ENCODE results near the gene LRRC74A. TPM values are rescaled to one million over a fixed set of nuclear protein-coding genes. Genes with fewer than 3 reads are reported as not detected.

The LRRC74A gene
- total RNA-seq, 4 donors from 2014 or later: not detected

DNA sequence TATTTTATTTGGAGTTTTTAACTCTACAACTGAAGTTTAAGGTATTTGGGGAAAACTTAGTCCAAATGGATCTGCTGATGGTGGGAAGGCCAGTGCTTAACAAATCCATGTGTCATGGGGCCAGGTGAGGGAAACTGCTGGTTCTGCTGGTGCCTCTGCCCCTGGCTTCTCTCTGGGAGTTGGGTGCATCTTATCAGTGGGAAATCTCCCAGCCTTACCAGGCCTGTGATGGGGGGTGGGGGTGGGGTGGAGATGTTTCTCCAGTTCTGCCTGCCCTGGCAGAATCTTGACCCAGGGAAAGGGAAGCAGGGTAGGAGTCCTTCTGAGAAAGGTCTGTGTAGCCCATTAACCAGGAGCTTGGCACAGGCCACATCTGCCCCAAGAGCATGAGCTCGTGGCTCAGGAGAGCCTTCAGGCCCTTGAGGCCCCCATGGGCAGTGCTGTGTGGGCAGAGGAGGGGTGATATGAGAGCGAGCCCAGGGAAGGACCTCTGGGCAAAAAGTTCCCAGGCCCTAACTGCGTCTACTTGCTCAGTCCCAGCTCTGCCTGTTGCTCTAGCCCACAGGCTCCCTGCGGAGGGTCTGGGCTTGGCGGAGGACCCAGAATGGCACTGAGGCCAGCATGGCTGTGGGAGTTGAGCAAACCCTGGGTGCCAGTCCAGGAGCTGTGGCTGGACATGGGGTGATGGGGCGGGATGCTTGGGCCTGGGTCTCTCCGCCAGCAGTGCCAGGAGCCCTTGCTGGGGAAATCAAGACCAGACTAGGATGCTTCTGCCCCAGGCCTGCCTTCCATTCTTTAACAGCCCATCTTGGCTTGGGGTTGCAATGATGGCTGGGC lies 46.8 kb upstream of the LRRC74A start:
- H3K27me3 ChIP-seq: no peaks in the 10 kb centered on the region
- H3K4me3 ChIP-seq: no peak overlapping the region
- H3K27ac ChIP-seq: no peak overlapping the region
- WGBS: 100% methylated on average over 4 of the region's 7 CpGs
- H3K36me3 ChIP-seq: peaks cover 25% of the 10 kb centered on the region
- H3K4me1 ChIP-seq: peaks cover 6% of the 10 kb centered on the region
- no peak for DNase-seq (ENCODE audit: low spot score in 2 of 2)
- no peaks in the 10 kb centered on the region for H3K9me3 ChIP-seq
- TF ChIP-seq, protein P1, sequence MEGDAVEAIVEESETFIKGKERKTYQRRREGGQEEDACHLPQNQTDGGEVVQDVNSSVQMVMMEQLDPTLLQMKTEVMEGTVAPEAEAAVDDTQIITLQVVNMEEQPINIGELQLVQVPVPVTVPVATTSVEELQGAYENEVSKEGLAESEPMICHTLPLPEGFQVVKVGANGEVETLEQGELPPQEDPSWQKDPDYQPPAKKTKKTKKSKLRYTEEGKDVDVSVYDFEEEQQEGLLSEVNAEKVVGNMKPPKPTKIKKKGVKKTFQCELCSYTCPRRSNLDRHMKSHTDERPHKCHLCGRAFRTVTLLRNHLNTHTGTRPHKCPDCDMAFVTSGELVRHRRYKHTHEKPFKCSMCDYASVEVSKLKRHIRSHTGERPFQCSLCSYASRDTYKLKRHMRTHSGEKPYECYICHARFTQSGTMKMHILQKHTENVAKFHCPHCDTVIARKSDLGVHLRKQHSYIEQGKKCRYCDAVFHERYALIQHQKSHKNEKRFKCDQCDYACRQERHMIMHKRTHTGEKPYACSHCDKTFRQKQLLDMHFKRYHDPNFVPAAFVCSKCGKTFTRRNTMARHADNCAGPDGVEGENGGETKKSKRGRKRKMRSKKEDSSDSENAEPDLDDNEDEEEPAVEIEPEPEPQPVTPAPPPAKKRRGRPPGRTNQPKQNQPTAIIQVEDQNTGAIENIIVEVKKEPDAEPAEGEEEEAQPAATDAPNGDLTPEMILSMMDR (IDR thresholded peaks at IDR 0.05): no peak
- TF ChIP-seq EP300 (IDR thresholded peaks at IDR 0.05) (no peak), POLR2AphosphoS5 (IDR thresholded peaks at IDR 0.05) (no peak), POLR2A (IDR thresholded peaks at IDR 0.05) (no peak)

GRCh38 chr14:76780058-76780345 lies 46.2 kb upstream of the LRRC74A start:
- 100% methylated on average over 2 of the region's 2 CpGs for WGBS
- peaks cover 6% of the 10 kb centered on the region for H3K4me1 ChIP-seq
- DNase-seq (ENCODE audit: low spot score in 2 of 2): no peak
- no peak overlapping the region for H3K27ac ChIP-seq
- H3K27me3 ChIP-seq: no peaks in the 10 kb centered on the region
- TF ChIP-seq, protein P1 (IDR thresholded peaks at IDR 0.05): no peak
- no peak for TF ChIP-seq POLR2AphosphoS5 (IDR thresholded peaks at IDR 0.05)
- no peak for TF ChIP-seq POLR2A (IDR thresholded peaks at IDR 0.05)
- no peak for TF ChIP-seq EP300 (IDR thresholded peaks at IDR 0.05)
- peaks cover 25% of the 10 kb centered on the region for H3K36me3 ChIP-seq
- no peaks in the 10 kb centered on the region for H3K9me3 ChIP-seq
- no peak overlapping the region for H3K4me3 ChIP-seq

DNA sequence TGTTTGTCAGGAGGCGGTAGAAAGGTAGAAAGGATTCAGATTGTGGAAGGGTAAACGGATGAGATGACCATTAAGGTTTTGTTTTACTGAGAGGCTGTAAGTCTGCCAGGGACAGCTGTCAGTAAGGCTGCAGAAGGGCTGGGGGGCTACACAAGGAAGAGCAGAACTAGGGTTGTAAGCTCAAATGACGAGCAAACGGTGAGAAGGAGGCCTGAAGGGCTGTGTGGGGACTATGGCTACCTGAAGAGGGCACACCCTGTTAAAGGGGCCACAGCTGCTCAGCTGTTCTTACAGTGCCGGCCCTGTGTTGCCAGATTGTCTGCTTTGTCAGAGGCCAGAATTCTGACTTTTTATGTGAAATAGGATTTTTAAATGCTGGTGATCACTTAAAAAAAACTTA lies 45.8 kb upstream of the LRRC74A start:
- H3K27ac ChIP-seq: no peak overlapping the region
- peaks cover 25% of the 10 kb centered on the region for H3K36me3 ChIP-seq
- H3K4me3 ChIP-seq: no peak overlapping the region
- no peak for DNase-seq (ENCODE audit: low spot score in 2 of 2)
- WGBS: 75% methylated on average over 5 of the region's 5 CpGs
- no peaks in the 10 kb centered on the region for H3K9me3 ChIP-seq
- H3K27me3 ChIP-seq: no peaks in the 10 kb centered on the region
- no peak for TF ChIP-seq POLR2A (IDR thresholded peaks at IDR 0.05)
- TF ChIP-seq EP300 (IDR thresholded peaks at IDR 0.05): no peak
- TF ChIP-seq POLR2AphosphoS5 (IDR thresholded peaks at IDR 0.05): no peak
- TF ChIP-seq, protein P1 (IDR thresholded peaks at IDR 0.05): no peak
- H3K4me1 ChIP-seq: peaks cover 6% of the 10 kb centered on the region

DNA sequence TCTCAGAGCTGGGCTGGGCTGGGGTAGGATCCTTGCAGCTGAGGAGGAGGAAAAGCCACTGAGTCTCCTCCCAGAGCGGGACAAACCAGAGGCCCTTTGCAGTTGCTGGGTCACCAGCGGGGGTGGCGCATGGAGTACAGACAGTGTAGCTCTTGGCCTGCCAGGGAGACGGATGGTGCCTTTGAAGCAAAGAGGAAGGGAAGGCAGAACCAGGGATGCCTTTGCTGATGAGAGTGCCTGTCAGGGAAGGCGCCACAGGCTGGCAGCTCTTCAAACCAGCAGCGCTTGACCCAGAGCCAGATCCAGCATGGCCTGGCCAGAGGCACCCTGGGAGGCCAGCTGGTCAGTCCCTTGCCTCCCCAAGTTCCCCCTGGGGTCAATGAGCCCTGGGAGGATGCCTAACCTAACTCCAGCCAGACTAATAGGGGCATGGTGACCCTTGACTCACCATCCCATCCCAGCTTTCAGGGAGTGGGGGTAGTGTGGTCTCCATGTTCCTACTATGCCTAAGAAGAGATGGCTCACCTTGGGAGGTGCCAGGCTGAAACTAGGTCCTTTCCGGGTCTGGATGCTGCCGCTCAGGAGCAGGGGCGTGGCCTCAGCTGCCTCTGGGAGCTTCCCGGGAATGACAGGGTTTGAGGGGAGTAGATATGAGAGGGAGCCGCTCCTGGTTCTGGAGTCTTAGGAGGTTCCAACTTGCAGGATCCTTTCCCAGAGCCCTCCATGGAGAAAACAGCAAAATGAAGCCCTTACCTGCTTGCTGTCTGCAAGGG lies 45.1 kb upstream of the LRRC74A start:
- 78% methylated on average over 6 of the region's 11 CpGs for WGBS
- no peak for TF ChIP-seq EP300 (IDR thresholded peaks at IDR 0.05)
- no peak overlapping the region for H3K27ac ChIP-seq

GRCh38 chr14:76781648-76782051 lies 44.6 kb upstream of the LRRC74A start:
- H3K27me3 ChIP-seq: no peaks in the 10 kb centered on the region
- H3K36me3 ChIP-seq: peaks cover 37% of the 10 kb centered on the region
- no peaks in the 10 kb centered on the region for H3K9me3 ChIP-seq
- no peak for TF ChIP-seq EP300 (IDR thresholded peaks at IDR 0.05)
- 82% methylated on average over 2 of the region's 2 CpGs for WGBS
- no peak overlapping the region for H3K27ac ChIP-seq
- no peak for DNase-seq (ENCODE audit: low spot score in 2 of 2)
- H3K4me3 ChIP-seq: no peak overlapping the region
- peaks cover 6% of the 10 kb centered on the region for H3K4me1 ChIP-seq

More for the DNA sequence above, 45.1 kb upstream of the LRRC74A start:
- Histone ChIP-seq H3K4me1 (peaks cover 6% of the 10 kb centered on the region), H3K4me3 (no peak overlapping the region), H3K36me3 (peaks cover 31% of the 10 kb centered on the region), H3K27me3 (no peaks in the 10 kb centered on the region), H3K9me3 (no peaks in the 10 kb centered on the region)
- no peak for DNase-seq (ENCODE audit: low spot score in 2 of 2)

DNA sequence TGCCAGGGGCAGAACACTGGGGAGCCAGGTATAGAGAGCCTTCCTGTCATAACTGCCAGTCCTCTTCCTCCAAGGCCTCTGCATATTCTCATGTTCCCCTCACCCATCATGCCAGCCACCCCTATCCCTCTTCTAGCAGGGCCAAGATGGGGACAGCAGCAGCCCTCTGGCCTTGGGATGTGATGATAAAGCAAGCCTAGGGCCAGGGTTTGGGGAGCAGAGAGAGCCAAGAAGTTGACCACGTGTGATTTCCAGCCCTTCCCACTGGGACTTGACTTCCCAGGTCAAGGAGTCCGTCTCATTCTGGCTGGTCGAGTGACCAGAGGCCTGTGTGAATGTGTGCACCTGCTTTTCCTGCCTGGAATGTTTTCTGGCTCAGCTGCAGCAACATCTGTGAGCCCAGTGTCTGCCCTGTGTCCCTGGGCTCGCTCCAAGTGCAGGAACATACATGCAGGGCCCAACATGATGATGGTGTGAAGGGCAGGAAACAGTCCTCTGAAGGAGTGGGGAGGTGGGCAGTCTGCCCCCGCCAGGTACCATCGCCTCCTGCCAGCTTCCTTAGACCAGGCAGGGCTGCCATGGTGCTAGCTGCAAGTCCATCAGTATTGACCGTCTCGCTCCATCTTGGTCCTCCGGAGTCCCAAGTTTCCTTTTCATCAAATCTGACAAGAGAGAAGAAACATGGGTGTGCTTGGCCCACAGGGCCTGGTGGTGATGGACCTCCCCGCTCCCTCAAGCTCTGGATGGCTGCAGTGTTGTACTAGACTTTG lies 43.9 kb upstream of the LRRC74A start:
- no peak for DNase-seq (ENCODE audit: low spot score in 2 of 2)
- Histone ChIP-seq H3K36me3 (peaks cover 43% of the 10 kb centered on the region), H3K27me3 (no peaks in the 10 kb centered on the region), H3K4me1 (peaks cover 6% of the 10 kb centered on the region), H3K27ac (no peak overlapping the region), H3K9me3 (no peaks in the 10 kb centered on the region), H3K4me3 (no peak overlapping the region)
- TF ChIP-seq POLR2A (IDR thresholded peaks at IDR 0.05): no peak
- TF ChIP-seq POLR2AphosphoS5 (IDR thresholded peaks at IDR 0.05): no peak
- TF ChIP-seq EP300 (IDR thresholded peaks at IDR 0.05): no peak
- 76% methylated on average over 10 of the region's 10 CpGs for WGBS
